Mesenchymal stem cell (in vitro differentiated cells and primary cell): Measurements from ENCODE around the gene PLXNB1.

ENCODE experiments used
- DNase-seq: peaks from one replicate; pipeline ENCODE4 v3.0.0-alpha.2; 2013
- H2AFZ ChIP-seq: one replicate; pipeline ENCODE4 v1.6.1; 2013; ENCODE audit warnings: low read depth, mild to moderate bottlenecking, control low read depth, inconsistent platforms, low read length, moderate library complexity
- H2AK5ac ChIP-seq: 2 replicates; pipeline ENCODE4 v1.6.1; 2013; ENCODE audit warnings: low read length, moderate library complexity, mild to moderate bottlenecking, inconsistent platforms; ENCODE audit not compliant: severe bottlenecking
- H2BK120ac ChIP-seq: one replicate; pipeline ENCODE4 v1.6.1; 2013; ENCODE audit warnings: low read depth, mild to moderate bottlenecking, inconsistent platforms, low read length, moderate library complexity
- H2BK12ac ChIP-seq, 2 experiments: one replicate each; pipeline ENCODE4 v1.6.1; 2013; ENCODE audit warnings: inconsistent platforms in 2 of 2, low read length in 2 of 2, mild to moderate bottlenecking in 2 of 2, moderate library complexity in 2 of 2, control low read depth in 1 of 2
- H2BK15ac ChIP-seq: one replicate; pipeline ENCODE4 v1.6.1; 2013; ENCODE audit warnings: mild to moderate bottlenecking, low read depth, inconsistent platforms; ENCODE audit not compliant: poor library complexity, severe bottlenecking
- H2BK5ac ChIP-seq: 2 replicates; pipeline ENCODE4 v1.6.1; 2013; ENCODE audit warnings: low read depth, mild to moderate bottlenecking, low read length, control low read depth, inconsistent platforms; ENCODE audit not compliant: poor library complexity, severe bottlenecking
- H3K14ac ChIP-seq, 2 experiments: one replicate each; pipeline ENCODE4 v1.6.1; 2013; ENCODE audit warnings: inconsistent platforms in 2 of 2, low read length in 2 of 2, control low read depth in 1 of 2, mild to moderate bottlenecking in 1 of 2, moderate library complexity in 1 of 2
- H3K18ac ChIP-seq, 2 experiments: one replicate each; pipeline ENCODE4 v1.6.1; 2013; ENCODE audit warnings: inconsistent platforms in 2 of 2, low read length in 2 of 2, control low read depth in 1 of 2, low read depth in 1 of 2, mild to moderate bottlenecking in 1 of 2
- H3K23ac ChIP-seq, 2 experiments: one replicate each; pipeline ENCODE4 v1.6.1; 2013; ENCODE audit warnings: inconsistent platforms in 2 of 2, low read length in 2 of 2, mild to moderate bottlenecking in 2 of 2, moderate library complexity in 2 of 2, control low read depth in 1 of 2
- H3K27ac ChIP-seq: 2 replicates; pipeline ENCODE4 v1.5.1; 2013; ENCODE audit warnings: mild to moderate bottlenecking, moderate library complexity, low read length, control low read depth, inconsistent platforms; ENCODE audit not compliant: poor library complexity, severe bottlenecking
- H3K27me3 ChIP-seq, 2 experiments: 2 replicates each; pipeline versions ENCODE4 v1.6.1 to v1.7.0; 2013; ENCODE audit warnings: low read length in 2 of 2, mild to moderate bottlenecking in 2 of 2, moderate library complexity in 2 of 2, control low read depth in 1 of 2, inconsistent platforms in 1 of 2; ENCODE audit not compliant: control insufficient read depth in 1 of 2, insufficient read depth in 1 of 2
- H3K36me3 ChIP-seq, 2 experiments: 2 replicates each; pipeline versions ENCODE4 v1.6.1 to v1.7.0; 2013; ENCODE audit warnings: low read length in 2 of 2, control low read depth in 1 of 2, inconsistent platforms in 1 of 2, low read depth in 1 of 2, mild to moderate bottlenecking in 1 of 2; ENCODE audit not compliant: insufficient read depth in 2 of 2, control insufficient read depth in 1 of 2
- H3K4ac ChIP-seq, 2 experiments: one replicate each; pipeline ENCODE4 v1.6.1; 2013; ENCODE audit warnings: inconsistent platforms in 2 of 2, low read length in 2 of 2, mild to moderate bottlenecking in 2 of 2, moderate library complexity in 2 of 2, control low read depth in 1 of 2, low read depth in 1 of 2
- H3K4me1 ChIP-seq: 2 replicates; pipeline ENCODE4 v1.6.1; 2013; ENCODE audit warnings: low read depth, low read length, control low read depth; ENCODE audit not compliant: control insufficient read depth, insufficient read depth
- H3K4me2 ChIP-seq: 2 replicates; pipeline ENCODE4 v1.6.1; 2013; ENCODE audit warnings: low read length, mild to moderate bottlenecking, inconsistent platforms; ENCODE audit not compliant: poor library complexity, severe bottlenecking
- H3K4me3 ChIP-seq, 2 experiments: 2 replicates each; pipeline versions ENCODE4 v1.5.1 to v1.7.0; 2013; ENCODE audit warnings: low read length in 2 of 2, mild to moderate bottlenecking in 2 of 2, control low read depth in 1 of 2, low read depth in 1 of 2; ENCODE audit not compliant: insufficient read depth in 1 of 2
- H3K79me1 ChIP-seq: replicated peaks from 2 replicates; pipeline ENCODE4 v1.6.1; 2013; ENCODE audit warnings: mild to moderate bottlenecking, control low read depth, low read length, inconsistent platforms; ENCODE audit not compliant: poor library complexity, severe bottlenecking
- H3K9ac ChIP-seq: 2 replicates; pipeline ENCODE4 v1.7.0; 2013; ENCODE audit warnings: mild to moderate bottlenecking, low read length, moderate library complexity
- H3K9me3 ChIP-seq: 2 replicates; pipeline ENCODE4 v1.7.0; 2013; ENCODE audit warnings: mild to moderate bottlenecking, low read length; ENCODE audit not compliant: control insufficient read depth
- H4K8ac ChIP-seq: one replicate; pipeline ENCODE4 v1.6.1; 2013; ENCODE audit warnings: inconsistent platforms, mild to moderate bottlenecking, low read length, moderate library complexity
- H4K91ac ChIP-seq: one replicate; pipeline ENCODE4 v1.6.1; 2013; ENCODE audit warnings: mild to moderate bottlenecking, low read length, inconsistent platforms
- WGBS: methylation state at CpG from one replicate; pipeline ENCODE4 v1.1.7; 2013; ENCODE audit warnings: mixed read lengths; 5-methylcytosine and 5-hydroxymethylcytosine counted together

The PLXNB1 gene

DNA sequence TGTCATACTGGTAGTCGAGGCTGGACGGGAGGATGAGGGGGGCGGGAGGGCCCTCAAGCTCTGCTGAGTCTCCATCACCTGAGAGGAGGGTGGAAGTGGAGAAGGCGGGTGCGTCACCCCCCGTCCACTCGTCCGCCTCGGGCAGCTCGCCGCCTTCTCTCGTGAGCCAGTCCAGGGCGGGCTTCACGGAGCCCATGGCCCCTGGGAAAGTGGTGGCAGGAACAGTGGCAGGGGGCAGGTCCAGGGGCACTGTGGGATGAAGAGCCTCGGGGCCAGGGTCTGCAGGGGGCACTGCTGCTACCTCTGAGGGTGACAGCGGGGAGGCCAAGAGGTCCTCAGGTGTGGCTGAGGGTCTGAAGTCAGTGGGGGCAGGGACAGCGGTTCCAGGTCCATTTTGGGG is 10.3 kb downstream of the PLXNB1 start:
- H3K14ac ChIP-seq: no peak overlapping the region
- no peak overlapping the region for H3K4me3 ChIP-seq
- H3K27ac ChIP-seq: no peak overlapping the region
- H2AFZ ChIP-seq: no peak overlapping the region
- H2BK5ac ChIP-seq: no peak overlapping the region
- peaks cover 9% of the 10 kb centered on the region for H3K4me1 ChIP-seq
- no peak overlapping the region for H3K18ac ChIP-seq
- no peak overlapping the region for H3K23ac ChIP-seq
- no peak overlapping the region for H3K4ac ChIP-seq
- H3K4me2 ChIP-seq: no peak overlapping the region
- WGBS: 93% methylated on average over 17 of the region's 17 CpGs
- no peak overlapping the region for H4K8ac ChIP-seq
- no peak overlapping the region for H2BK120ac ChIP-seq
- H4K91ac ChIP-seq: no peak overlapping the region
- no peaks in the 10 kb centered on the region for H3K27me3 ChIP-seq
- H2BK12ac ChIP-seq: no peak overlapping the region
- no peaks in the 10 kb centered on the region for H3K9me3 ChIP-seq
- no peak overlapping the region for H2BK15ac ChIP-seq
- peaks cover 43 to 93% of the 10 kb centered on the region in 2 experiments for H3K36me3 ChIP-seq
- DNase-seq: no peak
- no peak overlapping the region for H2AK5ac ChIP-seq
- peaks cover 50% of the 10 kb centered on the region for H3K79me1 ChIP-seq
- H3K9ac ChIP-seq: no peak overlapping the region

DNA sequence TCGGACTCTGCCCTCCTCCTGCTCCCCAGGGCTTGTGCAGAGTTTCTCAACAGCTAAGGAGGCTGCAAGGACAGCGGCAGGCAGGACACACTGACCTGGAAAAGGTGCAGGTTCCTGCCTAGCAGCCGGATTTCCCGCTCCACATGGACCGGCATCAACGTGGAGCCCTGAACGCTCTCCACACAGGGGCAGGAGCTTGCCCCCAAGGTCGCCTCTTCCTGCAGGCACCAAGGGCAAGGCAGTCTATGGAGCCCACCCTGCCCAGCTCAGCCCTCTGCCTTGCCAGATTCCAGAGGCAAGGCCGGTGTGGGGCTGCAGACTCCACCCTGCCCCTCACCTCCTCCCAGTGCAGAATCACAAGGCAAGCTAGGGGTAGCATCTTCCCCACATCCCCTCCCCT is 10.7 kb downstream of the PLXNB1 start:
- WGBS: 99% methylated on average over 9 of the region's 9 CpGs

DNA sequence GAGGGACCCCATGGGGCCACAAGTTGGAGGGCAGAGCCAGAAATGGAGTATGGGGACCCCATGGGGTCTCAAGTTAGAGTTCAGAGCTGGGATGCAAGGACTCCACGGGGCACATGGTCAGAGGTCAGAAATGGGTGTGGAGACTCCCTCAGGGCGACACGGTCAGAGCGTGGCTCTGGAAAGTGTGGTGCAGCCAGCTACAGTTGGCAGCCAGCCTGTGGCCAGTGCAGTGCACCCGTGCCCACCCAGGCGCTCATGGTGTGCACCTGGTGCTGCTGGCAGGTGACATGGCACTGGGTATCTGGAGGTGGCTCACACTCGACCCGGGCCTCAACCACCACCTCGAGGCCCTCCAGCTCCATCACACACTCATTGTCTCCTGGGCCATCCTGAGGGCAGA is 11.2 kb downstream of the PLXNB1 start:
- Histone ChIP-seq H3K4me3 (no peak overlapping the region), H3K4ac (no peak overlapping the region), H2AFZ (no peak overlapping the region), H4K8ac (no peak overlapping the region), H3K18ac (no peak overlapping the region), H3K4me1 (peaks cover 3% of the 10 kb centered on the region), H3K9ac (no peak overlapping the region), H3K36me3 (peaks cover 52 to 93% of the 10 kb centered on the region in 2 experiments), H3K79me1 (peaks cover 41% of the 10 kb centered on the region), H2AK5ac (no peak overlapping the region), H2BK5ac (no peak overlapping the region), H3K23ac (no peak overlapping the region), H3K9me3 (no peaks in the 10 kb centered on the region), H3K27ac (no peak overlapping the region), H2BK120ac (no peak overlapping the region), H2BK15ac (no peak overlapping the region), H3K27me3 (no peaks in the 10 kb centered on the region), H4K91ac (no peak overlapping the region), H3K4me2 (no peak overlapping the region), H3K14ac (no peak overlapping the region), H2BK12ac (no peak overlapping the region)
- WGBS: 98% methylated on average over 9 of the region's 9 CpGs
- DNase-seq: no peak

More for the DNA sequence above, 10.7 kb downstream of the PLXNB1 start:
- Histone ChIP-seq H3K4me3 (no peak overlapping the region), H2BK15ac (no peak overlapping the region), H2AFZ (no peak overlapping the region), H3K18ac (no peak overlapping the region), H3K79me1 (peaks cover 46% of the 10 kb centered on the region), H3K27ac (no peak overlapping the region), H3K9ac (no peak overlapping the region), H4K8ac (no peak overlapping the region), H3K27me3 (no peaks in the 10 kb centered on the region), H4K91ac (no peak overlapping the region), H3K4ac (no peak overlapping the region), H3K23ac (no peak overlapping the region), H3K9me3 (no peaks in the 10 kb centered on the region), H2BK5ac (no peak overlapping the region), H3K36me3 (peaks cover 47 to 93% of the 10 kb centered on the region in 2 experiments), H3K4me1 (peaks cover 5% of the 10 kb centered on the region), H3K4me2 (no peak overlapping the region), H2AK5ac (no peak overlapping the region), H3K14ac (no peak overlapping the region), H2BK12ac (no peak overlapping the region), H2BK120ac (no peak overlapping the region)
- no peak for DNase-seq

DNA sequence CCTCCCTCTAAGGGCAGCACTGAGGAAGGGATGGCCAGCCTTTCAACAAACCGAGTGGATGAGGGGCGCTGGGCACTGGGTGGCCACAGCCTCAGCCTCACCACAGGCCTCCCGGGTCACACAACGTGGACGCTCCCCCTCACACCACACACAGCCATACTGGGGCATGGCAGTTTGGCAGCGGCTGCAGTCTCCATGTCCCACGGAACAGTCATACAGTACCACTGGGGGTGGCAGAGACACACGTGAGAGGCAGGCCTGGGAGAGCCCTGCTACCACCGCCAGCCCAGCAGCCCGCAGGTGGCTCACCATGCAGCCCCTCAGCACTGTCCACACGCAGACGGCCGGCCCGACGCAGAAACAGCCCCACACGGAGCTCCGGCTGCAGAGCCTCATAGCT is 11.7 kb downstream of the PLXNB1 start:
- no peak overlapping the region for H3K27ac ChIP-seq
- no peak overlapping the region for H2BK12ac ChIP-seq
- no peak overlapping the region for H2BK5ac ChIP-seq
- no peak overlapping the region for H3K9ac ChIP-seq
- H2BK120ac ChIP-seq: no peak overlapping the region
- H3K4me1 ChIP-seq: peaks cover 3% of the 10 kb centered on the region
- no peak overlapping the region for H3K4me3 ChIP-seq
- no peak for DNase-seq
- no peak overlapping the region for H3K4ac ChIP-seq
- no peak overlapping the region for H3K23ac ChIP-seq
- no peaks in the 10 kb centered on the region for H3K9me3 ChIP-seq
- H4K91ac ChIP-seq: no peak overlapping the region
- H2AK5ac ChIP-seq: no peak overlapping the region
- H3K4me2 ChIP-seq: no peak overlapping the region
- H2AFZ ChIP-seq: no peak overlapping the region
- H3K36me3 ChIP-seq: peaks cover 57 to 93% of the 10 kb centered on the region in 2 experiments
- 96% methylated on average over 17 of the region's 17 CpGs for WGBS
- H3K18ac ChIP-seq: no peak overlapping the region
- peak overlapping the region in 1 of 2 experiments; percentile 41 for H3K14ac ChIP-seq
- no peak overlapping the region for H2BK15ac ChIP-seq
- H4K8ac ChIP-seq: no peak overlapping the region
- no peaks in the 10 kb centered on the region for H3K27me3 ChIP-seq
- H3K79me1 ChIP-seq: peaks cover 37% of the 10 kb centered on the region
